SK-N-SH (cell line): ENCODE measurements around the gene ARPIN. TPM values are rescaled to one million over a fixed set of nuclear protein-coding genes. Genes with fewer than 3 reads are reported as not detected.

Experiments used
- CTCF ChIA-PET: fragments of 300-600, 350-600 bp; formaldehyde crosslinking; extraction: SDS; loops from one replicate; lab custom pipeline; 2021; lab: Yijun Ruan, JAX
- POLR2A ChIA-PET: fragments of 350-600 bp; sonication (Branson Sonifier 250); formaldehyde crosslinking; extraction: SDS; loops from one replicate; lab custom pipeline; 2020; ENCODE audit warnings: antibody characterized with exemption, inconsistent platforms; lab: Yijun Ruan, JAX
- DNase-seq: peaks from one replicate; pipeline ENCODE4 v3.0.0; 2012
- H2AFZ ChIP-seq: fragments of 200-600 bp; sonication (generic); 2 replicates; pipeline ENCODE4 v1.8.1; 2016; ENCODE audit warnings: antibody characterized with exemption, mild to moderate bottlenecking, low read depth
- H3F3A ChIP-seq: fragments of 200-600 bp; sonication (generic); replicated peaks from 2 replicates; pipeline ENCODE3; 2016; ENCODE audit warnings: antibody characterized with exemption, mild to moderate bottlenecking; ENCODE audit not compliant: insufficient read depth
- H3K27ac ChIP-seq, 2 experiments: fragments of 200-500 bp in 1 of 2; fragments of 200-600 bp in 1 of 2; sonication (Bioruptor generic) in 1 of 2; sonication (generic), shearing (Covaris generic) in 1 of 2; 2 replicates each; pipeline versions ENCODE4 v1.5.1 to v1.6.1; 2014 to 2016; ENCODE audit warnings: low read depth in 2 of 2, inconsistent platforms in 1 of 2, low read length in 1 of 2, mild to moderate bottlenecking in 1 of 2, mixed read lengths in 1 of 2
- H3K27me3 ChIP-seq: fragments of 200-600 bp; sonication (generic), shearing (Covaris generic); 2 replicates; pipeline ENCODE4 v1.6.1; 2016; ENCODE audit warnings: mixed run types; ENCODE audit not compliant: insufficient read depth
- H3K36me3 ChIP-seq, 2 experiments: fragments of 200-500 bp in 1 of 2; fragments of 200-600 bp in 1 of 2; sonication (Bioruptor generic) in 1 of 2; sonication (generic) in 1 of 2; replicated peaks in 1 of 2; 2 replicates each; pipeline versions ENCODE3 to v1.5.1; 2014 to 2016; ENCODE audit warnings: low read length in 1 of 2, mild to moderate bottlenecking in 1 of 2; ENCODE audit not compliant: insufficient read depth in 2 of 2, control insufficient read depth in 1 of 2
- H3K4me1 ChIP-seq, 2 experiments: fragments of 200-500 bp in 1 of 2; fragments of 200-600 bp in 1 of 2; sonication (Bioruptor generic) in 1 of 2; sonication (generic), shearing (Covaris generic) in 1 of 2; 2 replicates each; pipeline versions ENCODE4 v1.5.1 to v1.6.1; 2014 to 2016; ENCODE audit warnings: low read depth in 1 of 2, low read length in 1 of 2, mixed run types in 1 of 2; ENCODE audit not compliant: insufficient read depth in 2 of 2, control insufficient read depth in 1 of 2
- H3K4me2 ChIP-seq: fragments of 200-600 bp; sonication (generic), shearing (Covaris generic); 2 replicates; pipeline ENCODE4 v1.6.1; 2017; ENCODE audit warnings: mixed run types
- H3K4me3 ChIP-seq, 2 experiments: fragments of 200-500 bp in 1 of 2; fragments of 200-600 bp in 1 of 2; sonication (Bioruptor generic) in 1 of 2; sonication (generic), shearing (Covaris generic) in 1 of 2; 2 replicates each; pipeline versions ENCODE4 v1.5.1 to v1.8.1; 2014 to 2016; ENCODE audit warnings: low read depth in 2 of 2, inconsistent platforms in 1 of 2, low read length in 1 of 2, mild to moderate bottlenecking in 1 of 2, mixed read lengths in 1 of 2, moderate library complexity in 1 of 2
- H3K79me2 ChIP-seq: fragments of 200-600 bp; sonication (generic); 2 replicates; pipeline ENCODE4 v1.8.1; 2017; ENCODE audit warnings: mild to moderate bottlenecking; ENCODE audit not compliant: insufficient read depth
- H3K9ac ChIP-seq: fragments of 200-600 bp; sonication (generic); 2 replicates; pipeline ENCODE4 v1.6.1; 2017; ENCODE audit warnings: mixed run types
- H3K9me2 ChIP-seq: fragments of 200-600 bp; sonication (generic); 2 replicates; pipeline ENCODE4 v1.6.1; 2017; ENCODE audit warnings: mixed run types
- H3K9me3 ChIP-seq: fragments of 200-600 bp; sonication (generic); 2 replicates; pipeline ENCODE4 v1.6.1; 2017; ENCODE audit warnings: mixed run types, mild to moderate bottlenecking, moderate library complexity
- H4K20me1 ChIP-seq: fragments of 200-600 bp; sonication (generic); 2 replicates; pipeline ENCODE4 v1.6.1; 2017; ENCODE audit warnings: mild to moderate bottlenecking, mixed run types; ENCODE audit not compliant: insufficient read depth
- CHD2 ChIP-seq: fragments of 150-350 bp; IDR thresholded peaks from 2 replicates; pipeline ENCODE4 v1.6.1; 2018; ENCODE audit warnings: low read length; ENCODE audit not compliant: partially characterized antibody
- EP300 ChIP-seq, 2 experiments: IDR thresholded peaks; 2 replicates each; pipeline versions ENCODE4 v1.4.0 to v1.6.1; 2012; ENCODE audit warnings: borderline replicate concordance in 1 of 2, low read depth in 1 of 2, low read length in 1 of 2
- GABPA ChIP-seq: IDR thresholded peaks from 2 replicates; pipeline ENCODE4 v1.4.0; 2012; ENCODE audit warnings: low read depth, mild to moderate bottlenecking
- GATA2 ChIP-seq: sonication (generic); formaldehyde crosslinking; IDR thresholded peaks from 2 replicates; pipeline ENCODE4 v1.5.0; 2020; ENCODE audit warnings: mild to moderate bottlenecking, missing genetic modification reagents
- MAX ChIP-seq: IDR thresholded peaks from 2 replicates; pipeline ENCODE4 v1.4.0; 2012; ENCODE audit warnings: low read depth
- RAD21 ChIP-seq: IDR thresholded peaks from 2 replicates; pipeline ENCODE4 v1.6.1; 2012; ENCODE audit warnings: mild to moderate bottlenecking, low read length
- REST ChIP-seq: IDR thresholded peaks from 2 replicates; pipeline ENCODE4 v1.6.1; 2012; ENCODE audit warnings: mild to moderate bottlenecking, low read depth, low read length, moderate library complexity
- SMC3 ChIP-seq: IDR thresholded peaks from 2 replicates; pipeline ENCODE4 v1.6.1; 2012; ENCODE audit warnings: low read depth, low read length, improper control_type of control experiment
- TEAD4 ChIP-seq: IDR thresholded peaks from 2 replicates; pipeline ENCODE4 v1.4.0; 2012; ENCODE audit warnings: mild to moderate bottlenecking, borderline replicate concordance; ENCODE audit not compliant: insufficient read depth
- USF2 ChIP-seq: fragments of 150-350 bp; IDR thresholded peaks from 2 replicates; pipeline ENCODE4 v1.6.1; 2017; ENCODE audit warnings: antibody characterized with exemption, low read length, low read depth, borderline replicate concordance
- WGBS: methylation state at CpG from one replicate; pipeline ENCODE4 v1.1.6; 2017; ENCODE audit warnings: low lambda C conversion rate; 5-methylcytosine and 5-hydroxymethylcytosine counted together
- polyA plus RNA-seq, 3 experiments: library from polyadenylated mRNA; depleted of rRNA; stranded (reverse); fragments of >200 nt; gene quantifications; 2 replicates each; pipeline ENCODE4 v1.2.3, GENCODE V29; 2012

The ARPIN gene
- polyA plus RNA-seq, 1 of the 3 experiments (the other 2 are of a cell fraction): 13.5 TPM

GRCh38 chr15:89852342-89852995 lies 60.3 kb downstream of the ARPIN start:
- Histone ChIP-seq H3K4me3 (no peak overlapping the region), H3K27ac (peak overlapping the region in 1 of 2 experiments; percentile 95; a peak in 1 of 4 replicates), H3K4me1 (peaks cover 0 to 16% of the 10 kb centered on the region in 2 experiments; a peak in 3 of 4 replicates), H3K27me3 (no peaks in the 10 kb centered on the region), H4K20me1 (no peaks in the 10 kb centered on the region), H3K4me2 (no peak overlapping the region), H3K79me2 (peaks cover 3% of the 10 kb centered on the region; the same call in 1 of the 2 replicates), H2AFZ (no peak overlapping the region), H3K9ac (no peak overlapping the region), H3K9me2 (no peaks in the 10 kb centered on the region), H3K9me3 (no peaks in the 10 kb centered on the region), H3F3A (peaks cover 50% of the 10 kb centered on the region), H3K36me3 (peaks cover 14 to 18% of the 10 kb centered on the region in 2 experiments)
- 98% methylated on average over 3 of the region's 3 CpGs for WGBS
- ChIA-PET POLR2A (no interaction called here), CTCF (interaction anchor here (0.8 to 1.9 kb wide), 2 partner anchors 22 to 92 kb away, joined by 3 to 7 read pairs; no protein-coding TSS in a partner anchor)
- no peak for TF ChIP-seq USF2
- TF ChIP-seq MAX: no peak
- TF ChIP-seq SMC3: no peak
- TF ChIP-seq CHD2: no peak
- no peak for DNase-seq

GRCh38 chr15:89851673-89852341 lies 60.9 kb downstream of the ARPIN start:
- DNase-seq: no peak
- Histone ChIP-seq H2AFZ (no peak overlapping the region), H3K4me1 (peaks cover 0 to 18% of the 10 kb centered on the region in 2 experiments; a peak in 3 of 4 replicates), H3K27ac (peak overlapping the region in 1 of 2 experiments; percentile 95; a peak in 2 of 4 replicates), H3K9me2 (no peaks in the 10 kb centered on the region), H3K9ac (no peak overlapping the region), H3K9me3 (no peaks in the 10 kb centered on the region), H3K79me2 (peaks cover 5% of the 10 kb centered on the region; the same call in 1 of the 2 replicates), H3K4me3 (no peak overlapping the region), H3K27me3 (no peaks in the 10 kb centered on the region), H3K36me3 (peaks cover 17% of the 10 kb centered on the region in 2 experiments), H3K4me2 (0 out of 2 replicates have a peak overlapping the region, but pooled peaks have one; percentile 50), H4K20me1 (no peaks in the 10 kb centered on the region), H3F3A (peaks cover 56% of the 10 kb centered on the region)
- CTCF ChIA-PET: interaction anchor here (1.9 kb wide), 1 partner anchor 23 kb away, joined by 7 read pairs; no protein-coding TSS in a partner anchor
- POLR2A ChIA-PET: no interaction called here
- 78% methylated on average over 5 of the region's 5 CpGs for WGBS
- no peak for TF ChIP-seq GATA2

- Histone ChIP-seq H3K4me2 (peak overlapping the region; percentile 4; the same call in 1 of the 2 replicates), H3K79me2 (peaks cover 5% of the 10 kb centered on the region; the same call in 1 of the 2 replicates), H3F3A (peaks cover 81% of the 10 kb centered on the region), H3K4me3 (no peak overlapping the region), H3K9ac (peak overlapping the region; percentile 20; the same call in 1 of the 2 replicates), H3K27me3 (no peaks in the 10 kb centered on the region), H4K20me1 (no peaks in the 10 kb centered on the region), H3K27ac (peak overlapping the region; percentile 55 to 95; a peak in 3 of 4 replicates), H2AFZ (no peak overlapping the region; the same call in 1 of the 2 replicates), H3K36me3 (peaks cover 17 to 18% of the 10 kb centered on the region in 2 experiments), H3K4me1 (peaks cover 0 to 34% of the 10 kb centered on the region in 2 experiments; a peak in 3 of 4 replicates), H3K9me2 (no peaks in the 10 kb centered on the region), H3K9me3 (no peaks in the 10 kb centered on the region)
- ChIA-PET POLR2A (interaction anchor here (0.6 kb wide), 1 partner anchor 12 kb away, joined by 3 read pairs; no protein-coding TSS in a partner anchor), CTCF (interaction anchor here (1.4 to 3.5 kb wide), 3 partner anchors 26 to 89 kb away, joined by 3 to 12 read pairs (median 5); no protein-coding TSS in a partner anchor)
- DNase-seq: no peak
- WGBS: 46% methylated on average over 2 of the region's 2 CpGs
- TF ChIP-seq RAD21 (no peak), REST (no peak), GABPA (no peak), TEAD4 (no peak), EP300 (IDR thresholded peaks at IDR 0.05; ENCODE audit: borderline replicate concordance in 1 of 2, low read depth in 1 of 2, low read length in 1 of 2) (no peak), MAX (no peak)
These were observed 63.8 kb downstream of the ARPIN start for GRCh38 chr15:89848970-89849292.
